Stimulated activated CD8-positive, alpha-beta memory T cell treated with anti-CD3 and anti-CD28 coated beads, Interleukin-4, amount 100 ng/mL, for 4 hours (primary cell): ENCODE results near the gene S100P.
"Not testable (repeated sequence)": the region's sequence is repeated elsewhere in the genome, so short reads cannot be mapped to it uniquely, and the experiment has no call there.

Experiments
- DNase-seq, 2 donors: peaks; one replicate each; pipeline ENCODE4 v3.0.0-alpha.2; 2020; ENCODE audit warnings: low read depth in 2 of 2, low spot score in 1 of 2

S100P gene

GRCh38 chr4:6672541-6673190 lies 21.0 kb upstream of the S100P start:
- DNase-seq = not testable (repeated sequence)

- not testable (repeated sequence) for DNase-seq
These were observed 20.5 kb upstream of the S100P start for GRCh38 chr4:6673191-6673659.

DNA sequence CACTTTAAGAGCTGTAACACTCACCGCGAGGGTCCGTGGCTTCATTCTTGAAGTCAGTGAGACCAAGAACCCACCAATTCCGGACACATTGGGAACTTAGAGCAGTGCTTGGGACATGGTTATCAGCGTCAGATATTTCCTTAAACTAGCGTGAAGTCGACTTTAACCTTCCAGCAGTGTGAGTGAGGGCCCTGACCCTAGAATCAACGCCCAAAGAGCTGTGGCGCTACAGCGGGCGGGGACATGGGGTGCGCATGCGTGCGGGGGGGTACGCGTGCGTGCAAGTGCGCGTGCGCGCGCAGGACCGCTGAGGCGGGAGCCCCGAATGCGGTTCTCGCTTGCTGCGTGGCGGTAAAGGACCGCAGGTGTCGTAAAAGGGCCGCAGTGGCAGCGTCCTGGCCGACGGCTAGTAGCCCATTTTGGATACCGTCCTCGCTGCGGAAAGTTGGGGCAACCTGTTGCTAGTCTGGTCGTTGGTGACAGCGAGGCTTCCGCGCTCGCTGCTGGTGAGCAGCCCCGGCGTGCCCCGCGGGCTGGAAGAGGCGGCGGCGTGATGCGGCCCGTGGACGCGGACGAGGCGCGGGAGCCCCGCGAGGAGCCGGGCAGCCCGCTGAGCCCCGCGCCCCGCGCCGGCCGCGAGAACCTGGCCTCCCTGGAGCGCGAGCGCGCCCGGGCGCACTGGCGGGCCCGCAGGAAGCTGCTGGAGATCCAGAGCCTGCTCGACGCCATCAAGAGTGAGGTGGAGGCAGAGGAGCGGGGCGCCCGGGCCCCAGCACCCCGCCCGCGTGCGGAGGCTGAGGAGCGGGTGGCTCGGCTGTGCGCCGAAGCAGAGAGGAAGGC lies 19.8 kb upstream of the S100P start:
- DNase-seq = peak; percentile 86

DNA sequence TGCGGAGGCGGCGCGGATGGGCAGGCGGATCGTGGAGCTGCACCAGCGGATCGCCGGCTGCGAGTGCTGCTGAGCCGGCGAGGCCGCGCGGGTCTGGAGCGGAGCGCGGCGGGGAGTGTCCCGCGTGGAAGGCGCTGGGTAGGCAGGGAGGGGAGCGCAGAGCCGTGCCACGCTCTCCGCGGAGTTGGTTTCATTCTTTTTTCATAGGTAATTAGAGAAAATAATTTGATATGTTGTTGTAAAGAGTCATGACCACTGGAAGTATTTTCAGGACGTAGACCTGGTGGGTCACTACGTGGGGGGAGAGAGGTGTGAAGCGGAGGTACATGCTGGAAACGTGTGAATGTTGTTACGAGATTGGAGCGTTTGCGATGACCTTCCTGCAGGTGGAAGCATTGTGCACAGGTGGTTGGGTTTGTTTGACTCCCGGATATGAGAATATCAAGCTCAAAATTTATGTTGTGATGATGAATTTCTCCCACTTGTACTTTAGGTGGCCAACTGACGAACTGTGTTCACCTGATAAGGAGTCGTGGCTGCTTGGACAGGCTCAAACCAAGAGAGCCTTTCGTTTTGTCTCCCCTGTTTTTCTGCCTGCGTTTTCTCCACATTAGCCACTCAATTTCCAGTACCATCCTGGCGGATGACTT lies 19.1 kb upstream of the S100P start:
- peak; percentile 36 to 40 for DNase-seq

GRCh38 chr4:6676722-6677558 lies 16.7 kb upstream of the S100P start:
- DNase-seq = no peak

DNA sequence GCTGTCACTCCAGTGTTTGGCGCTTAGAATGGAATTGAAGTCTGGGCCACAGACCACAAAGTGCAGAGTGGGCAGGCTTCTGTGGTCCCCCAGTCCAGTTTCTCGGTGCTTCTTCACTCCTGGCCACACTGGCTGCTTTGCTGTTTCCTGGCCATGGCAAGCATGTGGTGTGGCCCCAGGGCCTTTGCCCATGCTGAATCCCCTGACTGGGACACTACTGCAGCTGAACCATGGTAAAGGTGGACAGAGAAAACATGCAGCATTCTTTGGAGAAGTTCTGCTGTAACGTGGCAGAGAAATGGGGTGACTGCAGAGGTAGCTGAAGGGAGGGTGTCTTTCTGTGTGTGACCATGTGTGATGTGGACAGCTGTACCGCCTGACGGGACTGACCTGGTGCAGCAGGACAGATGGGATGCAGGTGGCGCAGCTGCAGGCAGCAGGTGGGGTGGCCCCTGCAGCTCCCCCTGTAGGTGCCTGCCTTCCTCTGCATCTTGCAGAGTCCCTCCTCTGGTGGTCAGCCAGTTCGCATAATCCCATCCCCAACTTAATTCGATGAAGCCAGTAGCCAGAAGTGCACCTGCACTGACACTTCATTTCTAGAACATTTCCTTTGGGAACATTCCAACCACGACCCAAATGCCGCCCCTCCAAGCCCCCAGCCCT lies 13.2 kb upstream of the S100P start:
- DNase-seq = no peak

DNA sequence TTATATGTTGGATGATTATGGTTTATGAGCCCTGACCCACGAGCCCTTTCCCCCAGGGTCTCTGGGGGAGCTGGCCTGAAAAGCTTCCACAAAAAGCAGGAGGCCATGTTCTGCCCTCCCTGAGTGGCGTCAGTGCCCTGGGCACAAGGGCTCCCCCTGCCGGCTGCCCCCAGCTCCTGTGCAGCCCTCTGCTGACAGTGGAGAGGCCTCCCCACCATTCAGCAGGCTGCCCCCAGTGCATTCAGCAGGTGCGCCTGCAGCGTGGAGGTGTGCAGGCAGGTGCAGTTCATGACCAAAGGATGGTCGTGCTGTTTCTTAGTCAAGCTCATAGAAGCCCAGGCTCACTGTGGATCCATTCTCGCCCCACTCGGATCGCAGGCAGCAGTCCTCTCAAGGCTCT lies 12.5 kb upstream of the S100P start:
- no peak for DNase-seq

GRCh38 chr4:6682862-6683590 lies 10.7 kb upstream of the S100P start:
- no peak for DNase-seq

DNA sequence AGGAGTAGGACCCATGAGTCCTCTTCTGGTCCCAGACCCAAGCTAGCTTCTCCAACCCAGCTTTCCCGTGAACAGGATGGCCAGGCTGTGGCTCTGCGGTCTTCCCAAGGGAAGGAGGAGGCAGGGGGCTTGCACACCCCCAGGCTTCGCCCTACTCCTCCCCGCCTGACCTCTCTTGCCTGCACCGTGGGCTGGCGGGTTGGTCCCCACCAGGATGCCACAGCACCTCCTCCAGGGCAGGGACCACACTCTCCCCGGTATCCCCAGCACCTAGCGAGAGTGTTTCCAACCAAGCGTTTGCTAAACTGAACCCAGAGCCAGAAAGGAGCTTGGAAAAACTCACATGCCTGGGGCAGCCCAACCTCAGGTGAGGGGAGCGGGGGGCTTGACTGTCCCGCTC lies 9.0 kb upstream of the S100P start:
- no peak for DNase-seq

GRCh38 chr4:6686104-6686787 lies 7.4 kb upstream of the S100P start:
- no peak for DNase-seq

DNA sequence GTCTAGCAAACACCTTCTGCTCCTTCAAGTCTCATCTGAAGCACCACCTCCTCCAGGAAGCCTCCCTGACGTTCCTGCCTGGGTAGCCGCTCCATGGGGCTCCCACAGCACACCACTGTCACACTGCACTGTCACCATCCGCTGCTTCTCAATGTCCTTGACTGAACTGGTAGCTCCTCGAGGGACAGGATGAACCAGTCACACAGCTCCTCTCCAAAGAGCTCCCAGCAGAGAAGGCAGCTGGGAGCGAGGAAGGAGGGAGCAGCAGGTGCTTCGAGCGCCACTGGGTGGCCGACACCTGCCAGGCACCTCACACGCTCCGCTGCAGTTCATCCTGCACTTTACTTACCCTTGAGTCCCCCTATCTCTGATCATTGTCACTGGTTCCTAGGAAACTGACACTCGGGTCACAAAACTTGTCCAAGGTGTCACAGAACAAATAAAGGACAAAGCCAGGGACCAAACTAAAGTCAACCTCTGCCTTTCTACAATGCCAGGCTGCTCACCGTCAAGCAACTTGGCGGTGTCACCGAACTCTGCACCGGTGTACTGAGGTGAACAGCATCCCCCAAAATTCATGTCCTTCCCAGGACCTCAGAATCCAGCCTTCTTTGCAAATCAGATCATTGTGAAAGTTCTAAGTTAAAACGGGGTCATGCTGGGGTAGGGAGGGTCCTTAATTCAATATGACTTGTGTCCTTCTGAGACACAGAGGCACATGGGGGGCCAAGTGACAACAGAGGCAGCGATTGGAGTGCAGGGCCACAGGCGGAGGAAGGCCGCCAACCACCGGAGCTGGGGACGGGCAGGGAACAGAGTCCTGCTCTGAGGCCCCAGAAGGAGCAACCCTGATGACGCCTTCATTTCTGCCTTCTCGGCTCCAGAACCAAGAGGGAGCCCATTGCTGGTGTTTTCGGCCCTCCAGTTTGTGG lies 5.5 kb upstream of the S100P start:
- no peak for DNase-seq

- DNase-seq = peak; percentile 56 to 67
These were observed 4.7 kb upstream of the S100P start for GRCh38 chr4:6688879-6689505.

- DNase-seq = no peak
These were observed 4.1 kb upstream of the S100P start for GRCh38 chr4:6689506-6689960.

GRCh38 chr4:6692379-6692778 lies 1.3 kb upstream of the S100P start:
- no peak for DNase-seq

DNA sequence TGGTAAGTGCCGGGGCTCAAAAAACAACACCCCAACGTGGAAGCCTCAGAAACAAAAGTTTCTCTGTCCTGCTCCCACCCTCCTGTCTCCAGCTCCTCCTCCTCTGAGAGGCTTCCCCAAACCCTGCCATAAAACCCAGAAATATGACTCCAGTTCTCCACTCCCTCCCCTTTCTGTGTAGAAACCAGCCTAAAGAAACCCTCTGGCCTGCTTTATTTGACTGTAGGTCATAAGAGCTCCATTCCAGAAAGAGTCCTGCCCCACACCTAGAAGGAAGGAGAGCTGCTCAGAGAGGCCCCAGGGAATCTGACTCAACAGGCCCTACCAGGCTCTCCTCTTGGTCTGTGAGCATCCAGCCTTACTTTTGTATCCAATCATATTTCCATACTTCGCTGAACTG lies 872 bp upstream of the S100P start:
- DNase-seq = no peak

- DNase-seq = no peak
These were observed 661 bp downstream of the S100P start for GRCh38 chr4:6694177-6694901.
